ENCODE results near the gene EFNA5. TPM values are rescaled to one million over a fixed set of nuclear protein-coding genes. Genes with fewer than 3 reads are reported as not detected.

The EFNA5 gene
- total and polyA plus RNA-seq, 2 of the 8 experiments (the other 6 are each of a cell fraction or from before 2014, with no cell fraction given) = 9.6 to 21.8 TPM

GRCh38 chr5:107639990-107640389 is 30.7 kb downstream of the EFNA5 start:
- peaks cover 0 to 15% of the 10 kb centered on the region in 2 experiments; a peak in 3 of 4 replicates for H3K79me2 ChIP-seq (ENCODE audit: control insufficient read depth in 1 of 2, insufficient read depth in 2 of 2, low read length in 2 of 2)
- H3K9me3 ChIP-seq (ENCODE audit: insufficient read depth in 2 of 2, low read depth in 1 of 2, low read length in 1 of 2) = no peaks in the 10 kb centered on the region
- no peak overlapping the region for H2AK5ac ChIP-seq (ENCODE audit: low read depth, low read length)
- H3K4me2 ChIP-seq (ENCODE audit: insufficient read depth in 1 of 2, low read depth in 2 of 2, low read length in 2 of 2) = no peak overlapping the region
- no peak overlapping the region for H3K4me3 ChIP-seq (ENCODE audit: extremely low read depth in 1 of 4, insufficient read depth in 2 of 4, low read depth in 3 of 4, low read length in 4 of 4)
- H4K20me1 ChIP-seq (replicated peaks in 1 of 2; ENCODE audit: control insufficient read depth in 1 of 2, insufficient read depth in 2 of 2, low read length in 2 of 2) = peaks cover 0 to 2% of the 10 kb centered on the region in 2 experiments
- H3K56ac ChIP-seq (replicated peaks; ENCODE audit: insufficient read length, low read depth, low read length) = no peak overlapping the region
- no peak overlapping the region for H4K8ac ChIP-seq (ENCODE audit: extremely low read depth, insufficient read depth, low read length)
- no peak overlapping the region for H3K23ac ChIP-seq (ENCODE audit: insufficient read length)
- H3K9ac ChIP-seq (replicated peaks in 1 of 4; ENCODE audit: extremely low read depth in 1 of 4, low read depth in 3 of 4, low read length in 3 of 4) = no peak overlapping the region
- WGBS, 2 experiments (ENCODE audit: extremely low coverage in 1 of 2, insufficient coverage in 1 of 2, insufficient read length in 1 of 2, insufficient replicate concordance in 2 of 2, low coverage in 1 of 2, low lambda C conversion rate in 2 of 2, missing lambda C conversion rate in 1 of 2) = 91% methylated on average over 3 of the region's 3 CpGs; no CpG with 5 or more reads in 1 of the 2 experiments
- no peaks in the 10 kb centered on the region for H3K27me3 ChIP-seq (replicated peaks in 1 of 4; ENCODE audit: control insufficient read depth in 3 of 4, extremely low read depth in 1 of 4, insufficient read depth in 3 of 4, low read length in 3 of 4)
- H3K36me3 ChIP-seq (ENCODE audit: control insufficient read depth in 2 of 4, insufficient read depth in 4 of 4, low read length in 3 of 4) = no peaks in the 10 kb centered on the region
- no peak overlapping the region for H3K14ac ChIP-seq (ENCODE audit: insufficient read length)
- H3K27ac ChIP-seq (ENCODE audit: low read depth, low read length) = no peak overlapping the region
- POLR2A ChIA-PET (ENCODE audit: partially characterized antibody) = interaction anchor here (1.4 kb wide), 1 partner anchor 10 kb away, joined by 3 read pairs; no protein-coding TSS in a partner anchor
- no peak overlapping the region for H3K18ac ChIP-seq (ENCODE audit: extremely low read depth, low read length)
- no peak overlapping the region for H4K91ac ChIP-seq (replicated peaks; ENCODE audit: insufficient read length, low read length)
- no peak overlapping the region for H2BK15ac ChIP-seq (ENCODE audit: low read length)
- no peaks in the 10 kb centered on the region for H3K23me2 ChIP-seq (ENCODE audit: low read depth, low read length)
- FAIRE-seq = no peak
- no peak overlapping the region for H2BK12ac ChIP-seq (ENCODE audit: low read depth, low read length)
- no peaks in the 10 kb centered on the region for H3K79me1 ChIP-seq (ENCODE audit: low read depth, low read length)
- peaks cover 0 to 7% (median under 1%) of the 10 kb centered on the region in 4 experiments; a peak in 3 of 7 replicates for H3K4me1 ChIP-seq (replicated peaks in 1 of 4; ENCODE audit: control insufficient read depth in 3 of 4, insufficient read depth in 4 of 4, low read length in 3 of 4)
- H4K5ac ChIP-seq (ENCODE audit: insufficient read length, low read depth, low read length) = no peak overlapping the region
- no peak overlapping the region for H2BK5ac ChIP-seq (ENCODE audit: low read depth, low read length)
- H3K4ac ChIP-seq (replicated peaks; ENCODE audit: insufficient read length, low read depth, low read length) = no peak overlapping the region
- DNase-seq (ENCODE audit: low read depth in 1 of 2, low spot score in 2 of 2) = no peak
- no peak overlapping the region for H2BK120ac ChIP-seq (replicated peaks; ENCODE audit: low read depth, low read length)
- CTCF ChIA-PET (ENCODE audit: partially characterized antibody) = interaction anchor here (0.7 kb wide), 1 partner anchor 38 kb away, joined by 4 read pairs; no protein-coding TSS in a partner anchor
- no peak for TF ChIP-seq RBBP5 (IDR thresholded peaks at IDR 0.05; ENCODE audit: borderline replicate concordance, low read depth, low read length)
- no peak for TF ChIP-seq HDAC6 (IDR thresholded peaks at IDR 0.05; ENCODE audit: low read depth, low read length)
- TF ChIP-seq ZNF274 (IDR thresholded peaks at IDR 0.05; ENCODE audit: borderline replicate concordance, extremely low read depth, low read length) = no peak
- TF ChIP-seq BCL11A (IDR thresholded peaks at IDR 0.05; ENCODE audit: low read depth in 2 of 2, low read length in 2 of 2) = no peak
- TF ChIP-seq ASH2L (IDR thresholded peaks at IDR 0.05; ENCODE audit: low read length) = no peak
- TF ChIP-seq USF2 (IDR thresholded peaks at IDR 0.05; ENCODE audit: low read length) = no peak
- no peak for TF ChIP-seq TEAD4 (IDR thresholded peaks at IDR 0.05; ENCODE audit: low read depth, low read length)
- TF ChIP-seq POLR2AphosphoS5 (IDR thresholded peaks at IDR 0.05; ENCODE audit: low read depth, low read length) = no peak
- no peak for TF ChIP-seq JUN (IDR thresholded peaks at IDR 0.05; ENCODE audit: low read depth, low read length)
- TF ChIP-seq CEBPB (IDR thresholded peaks at IDR 0.05; ENCODE audit: low read depth, low read length) = no peak
- TF ChIP-seq FOSL1 (IDR thresholded peaks at IDR 0.05; ENCODE audit: insufficient read depth, low read depth, low read length) = no peak
- no peak for TF ChIP-seq EP300 (IDR thresholded peaks at IDR 0.05; ENCODE audit: borderline replicate concordance in 1 of 2, low read depth in 2 of 2, low read length in 2 of 2)
- TF ChIP-seq MAFK (IDR thresholded peaks at IDR 0.05; ENCODE audit: low read depth, low read length) = no peak
- no peak overlapping the region for H2AFZ ChIP-seq (ENCODE audit: low read length)
- H2BK20ac ChIP-seq (ENCODE audit: low read length) = no peak overlapping the region

Measured in H1 (cell line).